ENCODE results near the gene PADI3. TPM values are rescaled to one million over a fixed set of nuclear protein-coding genes. Genes with fewer than 3 reads are reported as not detected.
A peak's percentile ranks its signal among the peaks of the same experiment; 100 is the strongest.

PADI3 gene
- total RNA-seq, 2 donors from 2014 or later, result not detected

- H3K27ac ChIP-seq, result no peak within 1 kb of the TSS
- H3K27me3 ChIP-seq, result no peaks in the 10 kb centered on the region
- DNase-seq (peak in 1 of 4 donors; percentile 7), ATAC-seq (no peak)
- intact Hi-C loops (cut with DNase I), result no loop called here
- WGBS, 2 donors, result 39 to 50% methylated on average over 1 to 8 of the region's 8 CpGs
- H3K4me1 ChIP-seq, result no peaks in the 10 kb centered on the region
- H3K9me3 ChIP-seq, result no peaks in the 10 kb centered on the region
- no peak for TF ChIP-seq POLR2A (IDR thresholded peaks at IDR 0.05)
- TF ChIP-seq CTCF (IDR thresholded peaks at IDR 0.05), result no peak
- no peak within 1 kb of the TSS for H3K4me3 ChIP-seq
- no peaks in the 10 kb centered on the region for H3K36me3 ChIP-seq (replicated peaks in 1 of 2; ENCODE audit: insufficient read depth in 1 of 2, low read depth in 2 of 2)
Observed at GRCh38 chr1:17307946-17308345, 59.0 kb downstream of the PADI3 start, which contains the start of gene PADI4. Gene PADI4, plus strand, starts transcription at chr1:17308197. Its CDS starts 26 bp downstream, at chr1:17308223.

GRCh38 chr1:17308593-17308992 is 59.7 kb downstream of the PADI3 start:
- no peak for ATAC-seq
- no peaks in the 10 kb centered on the region for H3K9me3 ChIP-seq
- no peak for DNase-seq
- no peak overlapping the region for H3K4me3 ChIP-seq
- intact Hi-C loops (cut with DNase I), result no loop called here
- no peaks in the 10 kb centered on the region for H3K27me3 ChIP-seq
- no peaks in the 10 kb centered on the region for H3K4me1 ChIP-seq
- 47 to 64% methylated on average over 5 to 6 of the region's 6 CpGs for WGBS, 2 donors
- H3K36me3 ChIP-seq (replicated peaks in 1 of 2; ENCODE audit: insufficient read depth in 1 of 2, low read depth in 2 of 2), result no peaks in the 10 kb centered on the region
- H3K27ac ChIP-seq, result no peak overlapping the region
- TF ChIP-seq CTCF (IDR thresholded peaks at IDR 0.05) (no peak), POLR2A (IDR thresholded peaks at IDR 0.05) (no peak)

- TF ChIP-seq POLR2A (IDR thresholded peaks at IDR 0.05) (no peak), CTCF (IDR thresholded peaks at IDR 0.05) (no peak)
- no peaks in the 10 kb centered on the region for H3K9me3 ChIP-seq
- DNase-seq (no peak), ATAC-seq (no peak)
- no peak overlapping the region for H3K27ac ChIP-seq
- H3K27me3 ChIP-seq, result no peaks in the 10 kb centered on the region
- H3K4me3 ChIP-seq, result no peak overlapping the region
- no peaks in the 10 kb centered on the region for H3K36me3 ChIP-seq (replicated peaks in 1 of 2; ENCODE audit: insufficient read depth in 1 of 2, low read depth in 2 of 2)
- intact Hi-C loops (cut with DNase I), result no loop called here
- peaks cover 3% of the 10 kb centered on the region for H3K4me1 ChIP-seq
- 47 to 52% methylated on average over 8 of the region's 8 CpGs for WGBS, 2 donors
Observed at GRCh38 chr1:17309426-17310067, 60.6 kb downstream of the PADI3 start.

GRCh38 chr1:17310068-17310640 is 61.3 kb downstream of the PADI3 start:
- no peak for DNase-seq
- intact Hi-C loops (cut with DNase I), result no loop called here
- H3K4me1 ChIP-seq, result peaks cover 4% of the 10 kb centered on the region
- no peaks in the 10 kb centered on the region for H3K27me3 ChIP-seq
- no peaks in the 10 kb centered on the region for H3K9me3 ChIP-seq
- no peak overlapping the region for H3K27ac ChIP-seq
- no peaks in the 10 kb centered on the region for H3K36me3 ChIP-seq (replicated peaks in 1 of 2; ENCODE audit: insufficient read depth in 1 of 2, low read depth in 2 of 2)
- no peak overlapping the region for H3K4me3 ChIP-seq
- whole genome bisulfite sequencing, 2 donors, result 54 to 57% methylated on average over 7 of the region's 7 CpGs
- no peak for TF ChIP-seq CTCF (IDR thresholded peaks at IDR 0.05)
- no peak for TF ChIP-seq POLR2A (IDR thresholded peaks at IDR 0.05)
- no peak for ATAC-seq

Data from body of pancreas (tissue), 4 donors.